UCSD-AML1 (cell line): Measurements from ENCODE around the gene CD59.

ENCODE experiments used
- DNase-seq: peaks from one replicate; lab custom pipeline; 2025; ENCODE audit not compliant: unreplicated experiment; lab: John Stamatoyannopoulos, UW

Gene CD59

GRCh38 chr11:33736148-33736812 is at the start of gene CD59:
Gene CD59, minus strand, starts transcription at chr11:33736423. Its CDS starts 13,978 bp downstream, at chr11:33722445.
- DNase-seq: peak; percentile 86

- DNase-seq: no peak
Observed at GRCh38 chr11:33785609-33786008, 49.4 kb upstream of the CD59 start.

GRCh38 chr11:33779849-33780528 is 43.8 kb upstream of the CD59 start:
- no peak for DNase-seq

GRCh38 chr11:33778675-33779074 is 42.5 kb upstream of the CD59 start:
- DNase-seq: no peak

- no peak for DNase-seq
Observed at GRCh38 chr11:33777906-33778305, 41.7 kb upstream of the CD59 start.

- DNase-seq: no peak
Observed at GRCh38 chr11:33775832-33776470, 39.7 kb upstream of the CD59 start.

GRCh38 chr11:33775467-33775807 is 39.2 kb upstream of the CD59 start:
- no peak for DNase-seq

- DNase-seq: no peak
Observed at GRCh38 chr11:33774736-33775466, 38.7 kb upstream of the CD59 start.

- peak; percentile 86 for DNase-seq
Observed at GRCh38 chr11:33773987-33774735, 37.9 kb upstream of the CD59 start, which contains the start of gene FBXO3. Gene FBXO3, minus strand, starts transcription at chr11:33774520. Its CDS starts 23 bp downstream, at chr11:33774497.

GRCh38 chr11:33773404-33773986 is 37.3 kb upstream of the CD59 start:
- no peak for DNase-seq

GRCh38 chr11:33772870-33773269 is 36.6 kb upstream of the CD59 start:
- no peak for DNase-seq

- DNase-seq: no peak
Observed at GRCh38 chr11:33772300-33772699, 36.1 kb upstream of the CD59 start.

GRCh38 chr11:33770236-33770635 is 34.0 kb upstream of the CD59 start:
- DNase-seq: no peak

- no peak for DNase-seq
Observed at GRCh38 chr11:33769542-33769941, 33.3 kb upstream of the CD59 start.

GRCh38 chr11:33767624-33768023 is 31.4 kb upstream of the CD59 start:
- DNase-seq: no peak

GRCh38 chr11:33766085-33766484 is 29.9 kb upstream of the CD59 start:
- DNase-seq: no peak

- no peak for DNase-seq
Observed at GRCh38 chr11:33761471-33761870, 25.2 kb upstream of the CD59 start.

- DNase-seq: no peak
Observed at GRCh38 chr11:33753304-33753967, 17.2 kb upstream of the CD59 start.

GRCh38 chr11:33751878-33752277 is 15.7 kb upstream of the CD59 start:
- DNase-seq: no peak

GRCh38 chr11:33747979-33748378 is 11.8 kb upstream of the CD59 start:
- DNase-seq: no peak
